K562 (cell line): Measurements from ENCODE around the gene BTG2. TPM values are rescaled to one million over a fixed set of nuclear protein-coding genes. Genes with fewer than 3 reads are reported as not detected.

Source experiments
- BCOR ChIP-seq: fragments of 450-650 bp; IDR thresholded peaks from 2 replicates; pipeline ENCODE4 v1.6.1; 2016
- BRCA1 ChIP-seq, 2 experiments: fragments of 450-650 bp in 1 of 2; sonication (generic) in 1 of 2; formaldehyde crosslinking in 1 of 2; IDR thresholded peaks; 2 replicates each; pipeline versions ENCODE4 v1.5.0 to v1.6.1; 2017 to 2020; ENCODE audit warnings: mild to moderate bottlenecking in 1 of 2, missing genetic modification reagents in 1 of 2
- CTBP1 ChIP-seq: fragments of 450-650 bp; IDR thresholded peaks from 2 replicates; pipeline ENCODE4 v1.6.1; 2016; ENCODE audit warnings: borderline replicate concordance
- ELF2 ChIP-seq: fragments of 250-450 bp; sonication (Bioruptor Pico); IDR thresholded peaks from 2 replicates; pipeline ENCODE4 v1.5.0; 2021; ENCODE audit warnings: mild to moderate bottlenecking
- FOXK1 ChIP-seq: sonication (generic); formaldehyde crosslinking; IDR thresholded peaks from 2 replicates; pipeline ENCODE4 v1.8.0; 2022; ENCODE audit warnings: missing genetic modification reagents, mild to moderate bottlenecking, borderline replicate concordance
- NFE2L1 ChIP-seq: fragments of 450-650 bp; IDR thresholded peaks from 2 replicates; pipeline ENCODE4 v1.6.1; 2016; ENCODE audit warnings: missing genetic modification characterization, low read depth, mild to moderate bottlenecking, missing compliant biosample characterization, moderate library complexity, borderline replicate concordance
- SMARCE1 ChIP-seq: fragments of 450-650 bp; IDR thresholded peaks from 2 replicates; pipeline ENCODE4 v1.7.1; 2016; ENCODE audit warnings: mild to moderate bottlenecking
- ZSCAN29 ChIP-seq: fragments of 450-650 bp; IDR thresholded peaks from 2 replicates; pipeline ENCODE4 v1.6.1; 2017
- ZZZ3 ChIP-seq: fragments of 450-650 bp; IDR thresholded peaks from 2 replicates; pipeline ENCODE4 v1.6.1; 2016; ENCODE audit warnings: antibody characterized with exemption, mild to moderate bottlenecking, moderate library complexity
- polyA plus RNA-seq, 8 experiments: library from polyadenylated mRNA; depleted of rRNA in 4 of 8; stranded (reverse) in 5 of 8; unstranded in 3 of 8; fragments of >200 nt; fragmentation: Nextera tagmentation in 2 of 8; fragmentation: Illumina TruSeq in 1 of 8; extraction: Ambion mirVana in 2 of 8; extraction: Trizol in 1 of 8; gene quantifications; 2 replicates each; pipeline versions ENCODE4 v1.2.1 to v1.2.3, GENCODE V29; 2011 to 2014; ENCODE audit warnings: inconsistent platforms in 1 of 8, missing spikeins in 1 of 8
- total RNA-seq, 7 experiments: library from RNA; depleted of rRNA in 6 of 7; stranded (reverse); fragments of >200 nt in 6 of 7; fragmentation: Illumina TruSeq in 2 of 7; extraction: Trizol in 2 of 7; gene quantifications; 2 replicates each; pipeline versions ENCODE4 v1.2.1 to v1.2.3, GENCODE V29; 2011 to 2021; ENCODE audit warnings: low replicate concordance in 1 of 7
- TF ChIP-seq, protein P1 (sequence below): fragments of 450-650 bp; IDR thresholded peaks from 2 replicates; pipeline ENCODE4 v1.6.1; 2014; ENCODE audit warnings: low read depth, mild to moderate bottlenecking, moderate library complexity, borderline replicate concordance
- TF ChIP-seq, protein P2 (sequence below): fragments of 450-650 bp; IDR thresholded peaks from 2 replicates; pipeline ENCODE4 v1.6.1; 2016; ENCODE audit warnings: mild to moderate bottlenecking, moderate library complexity
- TF ChIP-seq, protein P3 (sequence below): fragments of 200-800 bp; sonication (Bioruptor generic); IDR thresholded peaks from 2 replicates; pipeline ENCODE4 v1.6.1; 2017; ENCODE audit warnings: missing genetic modification characterization, missing compliant biosample characterization

The BTG2 gene
- total and polyA plus RNA-seq, 9 of the 15 experiments (the other 6 are each of a cell fraction or from before 2014, with no cell fraction given) = 2.3 to 41.9 (median 8.7) TPM

DNA sequence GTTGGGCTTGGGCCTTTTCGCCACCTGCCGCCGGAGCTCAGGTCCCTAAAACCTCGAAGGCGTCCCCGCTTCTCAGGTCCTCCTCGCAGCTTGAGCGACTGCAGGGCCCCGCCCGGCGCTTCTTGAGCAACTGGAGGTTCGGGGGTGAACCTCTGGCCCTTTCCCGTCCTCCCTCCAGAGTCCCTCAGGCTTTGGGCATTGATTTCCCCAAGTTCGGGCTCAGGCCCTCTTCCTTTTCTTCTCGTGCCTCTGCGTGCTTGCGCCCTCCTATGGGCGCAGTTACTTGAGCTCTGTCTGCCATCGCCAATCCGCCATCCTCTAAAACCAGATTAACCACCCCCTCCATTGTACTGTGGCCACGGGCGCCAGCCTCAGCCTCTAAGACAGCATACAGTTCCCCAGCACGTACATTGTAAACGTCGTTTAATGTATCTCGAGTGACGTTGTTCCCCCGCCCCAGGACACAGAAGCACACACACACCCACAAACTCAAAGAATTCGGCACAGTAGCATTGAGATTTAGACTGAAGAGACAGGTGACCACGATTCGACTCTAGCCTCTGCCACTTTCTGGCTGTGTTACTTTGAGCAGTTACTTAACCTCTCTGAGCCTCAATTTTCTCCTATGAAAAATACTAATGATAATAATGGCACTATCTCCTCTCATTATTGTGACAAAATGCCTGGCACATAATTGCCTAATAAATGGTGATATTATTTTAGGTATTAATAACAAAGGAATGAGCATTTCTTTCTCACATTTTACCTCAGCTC, 22.6 kb downstream of the BTG2 start (continued):
- TF ChIP-seq NFE2L1 (tag) (no peak), ZZZ3 (no peak), BRCA1 (IDR thresholded peaks at IDR 0.05) (no peak), BRCA1 (CRISPR knock-in tag; IDR thresholded peaks at IDR 0.05) (peak; percentile 62; the same call in 1 of the 2 replicates), ELF2 (CRISPR knock-in tag) (peak; percentile 58; the same call in 1 of the 2 replicates), SMARCE1 (peak; percentile 35; the same call in 1 of the 2 replicates), ZSCAN29 (0 out of 2 replicates have a peak, but pooled peaks have one; percentile 15), BCOR (peak; percentile 94), CTBP1 (peak; percentile 69), FOXK1 (CRISPR knock-in tag) (0 out of 2 replicates have a peak, but pooled peaks have one; percentile 24)
- TF ChIP-seq, protein P1, sequence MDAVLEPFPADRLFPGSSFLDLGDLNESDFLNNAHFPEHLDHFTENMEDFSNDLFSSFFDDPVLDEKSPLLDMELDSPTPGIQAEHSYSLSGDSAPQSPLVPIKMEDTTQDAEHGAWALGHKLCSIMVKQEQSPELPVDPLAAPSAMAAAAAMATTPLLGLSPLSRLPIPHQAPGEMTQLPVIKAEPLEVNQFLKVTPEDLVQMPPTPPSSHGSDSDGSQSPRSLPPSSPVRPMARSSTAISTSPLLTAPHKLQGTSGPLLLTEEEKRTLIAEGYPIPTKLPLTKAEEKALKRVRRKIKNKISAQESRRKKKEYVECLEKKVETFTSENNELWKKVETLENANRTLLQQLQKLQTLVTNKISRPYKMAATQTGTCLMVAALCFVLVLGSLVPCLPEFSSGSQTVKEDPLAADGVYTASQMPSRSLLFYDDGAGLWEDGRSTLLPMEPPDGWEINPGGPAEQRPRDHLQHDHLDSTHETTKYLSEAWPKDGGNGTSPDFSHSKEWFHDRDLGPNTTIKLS = peak; percentile 33; the same call in 1 of the 2 replicates
- TF ChIP-seq, protein P2, sequence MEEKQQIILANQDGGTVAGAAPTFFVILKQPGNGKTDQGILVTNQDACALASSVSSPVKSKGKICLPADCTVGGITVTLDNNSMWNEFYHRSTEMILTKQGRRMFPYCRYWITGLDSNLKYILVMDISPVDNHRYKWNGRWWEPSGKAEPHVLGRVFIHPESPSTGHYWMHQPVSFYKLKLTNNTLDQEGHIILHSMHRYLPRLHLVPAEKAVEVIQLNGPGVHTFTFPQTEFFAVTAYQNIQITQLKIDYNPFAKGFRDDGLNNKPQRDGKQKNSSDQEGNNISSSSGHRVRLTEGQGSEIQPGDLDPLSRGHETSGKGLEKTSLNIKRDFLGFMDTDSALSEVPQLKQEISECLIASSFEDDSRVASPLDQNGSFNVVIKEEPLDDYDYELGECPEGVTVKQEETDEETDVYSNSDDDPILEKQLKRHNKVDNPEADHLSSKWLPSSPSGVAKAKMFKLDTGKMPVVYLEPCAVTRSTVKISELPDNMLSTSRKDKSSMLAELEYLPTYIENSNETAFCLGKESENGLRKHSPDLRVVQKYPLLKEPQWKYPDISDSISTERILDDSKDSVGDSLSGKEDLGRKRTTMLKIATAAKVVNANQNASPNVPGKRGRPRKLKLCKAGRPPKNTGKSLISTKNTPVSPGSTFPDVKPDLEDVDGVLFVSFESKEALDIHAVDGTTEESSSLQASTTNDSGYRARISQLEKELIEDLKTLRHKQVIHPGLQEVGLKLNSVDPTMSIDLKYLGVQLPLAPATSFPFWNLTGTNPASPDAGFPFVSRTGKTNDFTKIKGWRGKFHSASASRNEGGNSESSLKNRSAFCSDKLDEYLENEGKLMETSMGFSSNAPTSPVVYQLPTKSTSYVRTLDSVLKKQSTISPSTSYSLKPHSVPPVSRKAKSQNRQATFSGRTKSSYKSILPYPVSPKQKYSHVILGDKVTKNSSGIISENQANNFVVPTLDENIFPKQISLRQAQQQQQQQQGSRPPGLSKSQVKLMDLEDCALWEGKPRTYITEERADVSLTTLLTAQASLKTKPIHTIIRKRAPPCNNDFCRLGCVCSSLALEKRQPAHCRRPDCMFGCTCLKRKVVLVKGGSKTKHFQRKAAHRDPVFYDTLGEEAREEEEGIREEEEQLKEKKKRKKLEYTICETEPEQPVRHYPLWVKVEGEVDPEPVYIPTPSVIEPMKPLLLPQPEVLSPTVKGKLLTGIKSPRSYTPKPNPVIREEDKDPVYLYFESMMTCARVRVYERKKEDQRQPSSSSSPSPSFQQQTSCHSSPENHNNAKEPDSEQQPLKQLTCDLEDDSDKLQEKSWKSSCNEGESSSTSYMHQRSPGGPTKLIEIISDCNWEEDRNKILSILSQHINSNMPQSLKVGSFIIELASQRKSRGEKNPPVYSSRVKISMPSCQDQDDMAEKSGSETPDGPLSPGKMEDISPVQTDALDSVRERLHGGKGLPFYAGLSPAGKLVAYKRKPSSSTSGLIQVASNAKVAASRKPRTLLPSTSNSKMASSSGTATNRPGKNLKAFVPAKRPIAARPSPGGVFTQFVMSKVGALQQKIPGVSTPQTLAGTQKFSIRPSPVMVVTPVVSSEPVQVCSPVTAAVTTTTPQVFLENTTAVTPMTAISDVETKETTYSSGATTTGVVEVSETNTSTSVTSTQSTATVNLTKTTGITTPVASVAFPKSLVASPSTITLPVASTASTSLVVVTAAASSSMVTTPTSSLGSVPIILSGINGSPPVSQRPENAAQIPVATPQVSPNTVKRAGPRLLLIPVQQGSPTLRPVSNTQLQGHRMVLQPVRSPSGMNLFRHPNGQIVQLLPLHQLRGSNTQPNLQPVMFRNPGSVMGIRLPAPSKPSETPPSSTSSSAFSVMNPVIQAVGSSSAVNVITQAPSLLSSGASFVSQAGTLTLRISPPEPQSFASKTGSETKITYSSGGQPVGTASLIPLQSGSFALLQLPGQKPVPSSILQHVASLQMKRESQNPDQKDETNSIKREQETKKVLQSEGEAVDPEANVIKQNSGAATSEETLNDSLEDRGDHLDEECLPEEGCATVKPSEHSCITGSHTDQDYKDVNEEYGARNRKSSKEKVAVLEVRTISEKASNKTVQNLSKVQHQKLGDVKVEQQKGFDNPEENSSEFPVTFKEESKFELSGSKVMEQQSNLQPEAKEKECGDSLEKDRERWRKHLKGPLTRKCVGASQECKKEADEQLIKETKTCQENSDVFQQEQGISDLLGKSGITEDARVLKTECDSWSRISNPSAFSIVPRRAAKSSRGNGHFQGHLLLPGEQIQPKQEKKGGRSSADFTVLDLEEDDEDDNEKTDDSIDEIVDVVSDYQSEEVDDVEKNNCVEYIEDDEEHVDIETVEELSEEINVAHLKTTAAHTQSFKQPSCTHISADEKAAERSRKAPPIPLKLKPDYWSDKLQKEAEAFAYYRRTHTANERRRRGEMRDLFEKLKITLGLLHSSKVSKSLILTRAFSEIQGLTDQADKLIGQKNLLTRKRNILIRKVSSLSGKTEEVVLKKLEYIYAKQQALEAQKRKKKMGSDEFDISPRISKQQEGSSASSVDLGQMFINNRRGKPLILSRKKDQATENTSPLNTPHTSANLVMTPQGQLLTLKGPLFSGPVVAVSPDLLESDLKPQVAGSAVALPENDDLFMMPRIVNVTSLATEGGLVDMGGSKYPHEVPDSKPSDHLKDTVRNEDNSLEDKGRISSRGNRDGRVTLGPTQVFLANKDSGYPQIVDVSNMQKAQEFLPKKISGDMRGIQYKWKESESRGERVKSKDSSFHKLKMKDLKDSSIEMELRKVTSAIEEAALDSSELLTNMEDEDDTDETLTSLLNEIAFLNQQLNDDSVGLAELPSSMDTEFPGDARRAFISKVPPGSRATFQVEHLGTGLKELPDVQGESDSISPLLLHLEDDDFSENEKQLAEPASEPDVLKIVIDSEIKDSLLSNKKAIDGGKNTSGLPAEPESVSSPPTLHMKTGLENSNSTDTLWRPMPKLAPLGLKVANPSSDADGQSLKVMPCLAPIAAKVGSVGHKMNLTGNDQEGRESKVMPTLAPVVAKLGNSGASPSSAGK = peak; percentile 99
- TF ChIP-seq, protein P3, sequence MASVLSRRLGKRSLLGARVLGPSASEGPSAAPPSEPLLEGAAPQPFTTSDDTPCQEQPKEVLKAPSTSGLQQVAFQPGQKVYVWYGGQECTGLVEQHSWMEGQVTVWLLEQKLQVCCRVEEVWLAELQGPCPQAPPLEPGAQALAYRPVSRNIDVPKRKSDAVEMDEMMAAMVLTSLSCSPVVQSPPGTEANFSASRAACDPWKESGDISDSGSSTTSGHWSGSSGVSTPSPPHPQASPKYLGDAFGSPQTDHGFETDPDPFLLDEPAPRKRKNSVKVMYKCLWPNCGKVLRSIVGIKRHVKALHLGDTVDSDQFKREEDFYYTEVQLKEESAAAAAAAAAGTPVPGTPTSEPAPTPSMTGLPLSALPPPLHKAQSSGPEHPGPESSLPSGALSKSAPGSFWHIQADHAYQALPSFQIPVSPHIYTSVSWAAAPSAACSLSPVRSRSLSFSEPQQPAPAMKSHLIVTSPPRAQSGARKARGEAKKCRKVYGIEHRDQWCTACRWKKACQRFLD (CRISPR knock-in tag) = peak; percentile 68; the same call in 1 of the 2 replicates
